BE2C (cell line): ENCODE data around the gene BICRA.
"Not testable (repeated sequence)": the region's sequence is repeated elsewhere in the genome, so short reads cannot be mapped to it uniquely, and the experiment has no call there.

Experiments
- DNase-seq: peaks from one replicate; pipeline ENCODE4 v3.0.0-alpha.2; 2020
- H3K27me3 ChIP-seq: fragments of 250-450 bp; sonication (Bioruptor Pico); 2 replicates; pipeline ENCODE4 v1.5.1; 2020; ENCODE audit warnings: mild to moderate bottlenecking
- H3K36me3 ChIP-seq: fragments of 250-450 bp; sonication (Bioruptor Pico); 2 replicates; pipeline ENCODE4 v1.5.1; 2020; ENCODE audit warnings: mild to moderate bottlenecking
- H3K4me1 ChIP-seq: fragments of 250-450 bp; sonication (Bioruptor Pico); 2 replicates; pipeline ENCODE4 v1.5.1; 2020
- H3K4me3 ChIP-seq: 2 replicates; pipeline ENCODE4 v1.5.1; 2011; ENCODE audit warnings: low read depth, low read length
- H3K9me3 ChIP-seq: fragments of 250-450 bp; sonication (Bioruptor Pico); 2 replicates; pipeline ENCODE4 v1.5.1; 2020
- TF ChIP-seq, protein P1 (sequence below): IDR thresholded peaks from 2 replicates; pipeline ENCODE4 v1.5.1; 2012; ENCODE audit warnings: mild to moderate bottlenecking, low read depth, low read length

The BICRA gene

DNA sequence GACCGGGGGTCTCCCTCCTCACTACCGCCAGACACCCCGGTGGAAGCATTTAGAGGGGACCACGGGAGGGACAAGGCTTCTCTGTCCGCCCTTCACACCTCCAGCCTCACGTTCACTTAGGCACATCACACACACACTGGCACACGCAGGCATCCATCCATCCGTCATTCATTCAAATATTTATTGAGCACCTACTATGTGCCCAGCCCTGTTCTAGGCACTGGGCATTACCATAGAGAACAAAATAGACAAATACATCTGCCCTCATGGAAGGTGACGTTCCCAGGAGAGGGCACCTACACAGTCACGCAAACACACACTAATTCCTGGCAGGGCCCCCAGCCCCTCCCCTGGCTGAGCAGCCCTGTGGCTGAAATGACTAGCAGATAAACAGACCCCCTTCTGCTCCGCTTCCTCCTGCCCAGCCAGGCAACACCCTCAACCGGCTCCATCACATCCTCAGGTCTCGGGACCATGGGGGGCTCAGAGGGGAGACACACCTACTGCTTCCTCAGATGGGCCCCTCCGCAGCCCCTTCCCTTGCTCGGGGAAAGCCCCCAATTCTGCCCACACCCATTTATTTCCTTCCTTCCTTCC lies 132.7 kb downstream of the BICRA start:
- no peak for DNase-seq
- Histone ChIP-seq H3K4me1 (peaks cover 5% of the 10 kb centered on the region), H3K36me3 (peaks cover 6% of the 10 kb centered on the region), H3K4me3 (no peak overlapping the region), H3K9me3 (no peaks in the 10 kb centered on the region), H3K27me3 (no peaks in the 10 kb centered on the region)
- TF ChIP-seq, protein P1, sequence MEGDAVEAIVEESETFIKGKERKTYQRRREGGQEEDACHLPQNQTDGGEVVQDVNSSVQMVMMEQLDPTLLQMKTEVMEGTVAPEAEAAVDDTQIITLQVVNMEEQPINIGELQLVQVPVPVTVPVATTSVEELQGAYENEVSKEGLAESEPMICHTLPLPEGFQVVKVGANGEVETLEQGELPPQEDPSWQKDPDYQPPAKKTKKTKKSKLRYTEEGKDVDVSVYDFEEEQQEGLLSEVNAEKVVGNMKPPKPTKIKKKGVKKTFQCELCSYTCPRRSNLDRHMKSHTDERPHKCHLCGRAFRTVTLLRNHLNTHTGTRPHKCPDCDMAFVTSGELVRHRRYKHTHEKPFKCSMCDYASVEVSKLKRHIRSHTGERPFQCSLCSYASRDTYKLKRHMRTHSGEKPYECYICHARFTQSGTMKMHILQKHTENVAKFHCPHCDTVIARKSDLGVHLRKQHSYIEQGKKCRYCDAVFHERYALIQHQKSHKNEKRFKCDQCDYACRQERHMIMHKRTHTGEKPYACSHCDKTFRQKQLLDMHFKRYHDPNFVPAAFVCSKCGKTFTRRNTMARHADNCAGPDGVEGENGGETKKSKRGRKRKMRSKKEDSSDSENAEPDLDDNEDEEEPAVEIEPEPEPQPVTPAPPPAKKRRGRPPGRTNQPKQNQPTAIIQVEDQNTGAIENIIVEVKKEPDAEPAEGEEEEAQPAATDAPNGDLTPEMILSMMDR: no peak

DNA sequence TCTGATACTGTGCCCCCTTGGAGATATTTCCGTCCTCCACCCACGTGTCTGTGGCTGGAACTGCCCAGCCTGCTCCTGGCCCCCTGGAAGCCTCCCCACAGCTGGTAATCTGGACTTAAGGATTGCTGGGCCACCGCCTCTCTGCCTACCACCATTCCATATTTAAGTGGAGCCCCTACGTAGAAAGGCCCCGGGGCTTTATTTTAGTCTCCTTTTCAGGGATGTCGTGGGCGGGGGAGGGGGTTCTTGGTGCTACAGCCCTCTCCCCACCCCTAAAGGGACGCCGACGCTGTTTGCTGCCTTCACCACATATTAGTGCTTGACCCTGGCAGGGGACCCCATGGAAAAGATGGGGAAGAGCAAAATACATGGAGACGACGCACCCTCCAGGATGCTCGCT lies 133.7 kb downstream of the BICRA start:
- Histone ChIP-seq H3K36me3 (peaks cover 15% of the 10 kb centered on the region), H3K9me3 (no peaks in the 10 kb centered on the region), H3K4me3 (no peak overlapping the region), H3K27me3 (no peaks in the 10 kb centered on the region), H3K4me1 (peaks cover 5% of the 10 kb centered on the region)
- TF ChIP-seq, protein P1: no peak
- no peak for DNase-seq

DNA sequence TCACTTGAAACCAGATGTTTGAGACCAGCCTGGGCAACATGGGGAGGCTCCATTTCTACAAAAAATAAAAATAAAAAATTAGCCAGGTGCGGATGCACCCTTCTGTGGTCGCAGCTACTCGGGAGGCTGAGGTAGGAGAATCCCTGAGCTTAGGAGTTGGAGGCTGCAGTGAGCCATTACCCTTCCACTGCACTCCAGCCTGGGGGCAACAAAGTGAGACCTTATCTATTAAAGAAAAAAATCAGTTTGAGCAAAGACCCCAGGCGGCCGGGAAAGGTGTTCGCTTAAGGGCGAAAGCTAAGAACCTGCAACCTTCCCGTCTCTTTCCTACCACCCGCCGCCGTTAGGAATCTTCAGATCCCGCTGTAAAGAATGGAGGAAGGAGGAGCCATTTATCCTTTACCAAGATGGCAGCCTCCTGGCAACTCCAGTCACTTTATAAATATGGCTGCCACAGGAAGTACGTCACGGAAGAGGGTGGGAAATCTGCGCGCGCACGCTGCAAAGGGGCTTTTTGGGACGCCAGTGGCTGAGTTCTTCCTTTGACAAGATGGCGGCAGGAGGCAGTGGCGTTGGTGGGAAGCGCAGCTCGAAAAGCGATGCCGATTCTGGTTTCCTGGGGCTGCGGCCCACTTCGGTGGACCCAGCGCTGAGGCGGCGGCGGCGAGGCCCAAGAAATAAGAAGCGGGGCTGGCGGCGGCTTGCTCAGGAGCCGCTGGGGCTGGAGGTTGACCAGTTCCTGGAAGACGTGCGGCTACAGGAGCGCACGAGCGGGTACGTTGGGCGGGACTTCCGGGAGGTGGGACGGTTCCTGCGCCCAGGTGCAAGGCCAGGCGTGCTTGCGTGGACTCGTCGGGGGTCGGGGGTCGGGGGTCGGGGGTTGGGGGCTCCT lies 136.3 kb downstream of the BICRA start, which contains the start of gene NOP53:
Gene NOP53, plus strand, starts transcription at position 537 of the 892 bp plus-strand sequence. Its CDS starts 14 bp downstream, at position 551.
- Histone ChIP-seq H3K4me3 (peak within 1 kb of the TSS; percentile 76), H3K9me3 (no peaks in the 10 kb centered on the region), H3K27me3 (no peaks in the 10 kb centered on the region), H3K36me3 (peaks cover 37% of the 10 kb centered on the region), H3K4me1 (peaks cover 5% of the 10 kb centered on the region)
- TF ChIP-seq, protein P1: no peak
- peak; percentile 96 for DNase-seq

DNA sequence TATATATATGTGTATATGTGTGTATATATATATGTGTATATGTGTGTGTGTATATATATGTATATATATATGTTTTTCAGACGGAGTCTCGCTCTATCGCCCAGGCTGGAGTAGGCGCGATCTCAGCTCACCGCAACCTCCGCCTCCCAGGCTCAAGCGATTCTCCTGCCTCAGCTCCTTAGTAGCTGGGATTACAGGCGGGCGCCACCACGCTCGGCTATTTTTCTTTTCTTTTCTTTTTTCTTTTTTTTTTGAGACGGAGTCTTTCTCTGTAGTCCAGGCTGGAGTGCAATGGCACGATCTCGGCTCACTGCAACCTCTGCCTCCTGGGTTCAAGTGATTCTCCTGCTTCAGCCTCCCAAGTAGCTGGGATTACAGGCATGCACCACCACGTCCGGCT lies 137.2 kb downstream of the BICRA start:
- Histone ChIP-seq H3K36me3 (peaks cover 46% of the 10 kb centered on the region), H3K4me3 (peak overlapping the region; percentile 76)
- not testable (repeated sequence) for DNase-seq, H3K27me3 ChIP-seq, H3K9me3 ChIP-seq, H3K4me1 ChIP-seq

DNA sequence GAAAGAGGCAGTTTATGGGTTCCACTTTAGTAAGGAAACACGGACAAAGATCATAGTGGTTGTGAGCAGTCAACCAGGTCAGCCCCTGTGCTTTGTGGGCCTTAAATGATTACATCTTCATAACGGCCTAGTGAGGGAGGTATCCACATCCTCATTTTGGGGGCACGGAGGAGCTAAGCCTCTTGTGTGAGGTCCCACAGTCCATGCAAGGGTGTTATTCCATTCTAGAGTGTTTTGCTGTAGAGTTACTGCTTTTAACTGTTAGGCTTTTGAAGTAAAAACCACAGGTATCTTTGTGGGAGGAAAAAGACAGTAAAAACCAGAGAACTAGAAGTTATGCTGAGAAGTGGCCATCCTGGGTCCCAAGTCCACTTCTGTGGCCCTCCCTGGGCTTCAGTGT lies 140.4 kb downstream of the BICRA start:
- DNase-seq: no peak
- no peaks in the 10 kb centered on the region for H3K9me3 ChIP-seq
- H3K36me3 ChIP-seq: peaks cover 75% of the 10 kb centered on the region
- H3K4me3 ChIP-seq: no peak overlapping the region
- H3K27me3 ChIP-seq: no peaks in the 10 kb centered on the region
- TF ChIP-seq, protein P1: no peak
- no peaks in the 10 kb centered on the region for H3K4me1 ChIP-seq

DNA sequence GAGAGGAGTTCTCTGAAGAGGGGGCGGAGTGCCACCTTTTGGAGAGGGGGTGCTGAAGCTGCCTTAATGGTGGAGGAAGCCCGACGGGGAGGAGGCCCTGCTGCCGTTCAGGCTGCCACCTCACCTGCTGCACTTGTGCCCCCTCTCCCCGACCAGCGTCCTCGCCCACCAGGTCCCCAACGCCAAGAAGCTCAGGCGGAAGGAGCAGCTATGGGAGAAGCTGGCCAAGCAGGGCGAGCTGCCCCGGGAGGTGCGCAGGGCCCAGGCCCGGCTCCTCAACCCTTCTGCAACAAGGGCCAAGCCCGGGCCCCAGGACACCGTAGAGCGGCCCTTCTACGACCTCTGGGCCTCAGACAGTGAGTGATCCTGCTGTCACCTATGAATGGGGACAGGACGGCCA lies 141.8 kb downstream of the BICRA start:
- DNase-seq: no peak
- Histone ChIP-seq H3K4me3 (no peak overlapping the region), H3K9me3 (no peaks in the 10 kb centered on the region), H3K36me3 (peaks cover 89% of the 10 kb centered on the region), H3K4me1 (no peaks in the 10 kb centered on the region), H3K27me3 (no peaks in the 10 kb centered on the region)
- TF ChIP-seq, protein P1: no peak
